Liver (tissue), 3 donors: Measurements from ENCODE around the gene FAM229B.

Experiments used
- CTCF ChIP-seq: fragments of 150-350 bp; IDR thresholded peaks from 2 replicates; pipeline ENCODE4 v1.5.1; 2017; ENCODE audit warnings: improper control_type of control experiment, low read depth, low read length; ENCODE audit not compliant: missing input control
- EGR1 ChIP-seq, 2 donors: IDR thresholded peaks; 2 replicates each; pipeline ENCODE4 v1.6.1; 2016 to 2018; ENCODE audit warnings: antibody characterized with exemption in 2 of 2, low read depth in 2 of 2
- GABPA ChIP-seq, 2 donors: IDR thresholded peaks in 1 of 2; conservative IDR thresholded peaks in 1 of 2; 2 replicates each; pipeline ENCODE4 v1.6.1; 2016; ENCODE audit warnings: antibody characterized with exemption in 2 of 2, mild to moderate bottlenecking in 1 of 2, moderate library complexity in 1 of 2
- JUND ChIP-seq, 2 donors: IDR thresholded peaks; 2 replicates each; pipeline ENCODE4 v1.6.1; 2016; ENCODE audit warnings: antibody characterized with exemption in 2 of 2
- NR2F2 ChIP-seq: IDR thresholded peaks from 2 replicates; pipeline ENCODE4 v1.6.1; 2016; ENCODE audit warnings: antibody characterized with exemption
- SP1 ChIP-seq: IDR thresholded peaks from 2 replicates; pipeline ENCODE4 v1.6.1; 2018; ENCODE audit warnings: antibody characterized with exemption, mild to moderate bottlenecking
- TAF1 ChIP-seq: conservative IDR thresholded peaks from 2 replicates; pipeline ENCODE4 v1.6.1; 2016; ENCODE audit warnings: antibody characterized with exemption, mild to moderate bottlenecking
- TF ChIP-seq, protein P1 (sequence below): IDR thresholded peaks from 2 replicates; pipeline ENCODE4 v1.6.1; 2016; ENCODE audit warnings: antibody characterized with exemption
- TF ChIP-seq, protein P2 (sequence below): IDR thresholded peaks from 2 replicates; pipeline ENCODE4 v1.6.1; 2016; ENCODE audit warnings: antibody characterized with exemption, mild to moderate bottlenecking
- donor health status: healthy.
- donor health status: healthy.

DNA sequence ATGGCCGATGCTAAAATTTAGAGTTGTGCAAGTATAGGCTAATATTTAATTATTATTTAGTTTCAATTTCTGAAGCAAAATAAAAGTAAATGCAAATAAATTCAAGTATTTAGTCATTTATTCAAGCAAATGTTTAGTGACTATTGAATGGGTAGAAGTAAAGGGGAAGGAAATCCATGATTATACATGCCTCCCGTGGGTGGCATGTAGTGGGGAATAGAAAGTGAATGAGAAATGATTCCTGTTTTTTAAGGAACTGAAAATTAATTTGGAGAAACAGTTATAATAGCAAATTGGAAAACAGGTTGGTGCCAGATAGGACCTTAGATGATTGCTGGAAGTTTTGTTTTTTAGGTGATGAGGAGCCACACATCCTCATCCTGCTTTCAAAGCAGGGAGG is 35.4 kb downstream of the FAM229B start:
- no peak for TF ChIP-seq CTCF
- no peak for TF ChIP-seq NR2F2
- TF ChIP-seq, protein P1, sequence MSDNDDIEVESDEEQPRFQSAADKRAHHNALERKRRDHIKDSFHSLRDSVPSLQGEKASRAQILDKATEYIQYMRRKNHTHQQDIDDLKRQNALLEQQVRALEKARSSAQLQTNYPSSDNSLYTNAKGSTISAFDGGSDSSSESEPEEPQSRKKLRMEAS, result no peak
- no peak for TF ChIP-seq JUND (IDR thresholded peaks at IDR 0.05)
- TF ChIP-seq SP1, result no peak
- no peak for TF ChIP-seq TAF1
- TF ChIP-seq EGR1 (IDR thresholded peaks at IDR 0.05; ENCODE audit: low read depth in 2 of 2), result no peak
- TF ChIP-seq, protein P2, sequence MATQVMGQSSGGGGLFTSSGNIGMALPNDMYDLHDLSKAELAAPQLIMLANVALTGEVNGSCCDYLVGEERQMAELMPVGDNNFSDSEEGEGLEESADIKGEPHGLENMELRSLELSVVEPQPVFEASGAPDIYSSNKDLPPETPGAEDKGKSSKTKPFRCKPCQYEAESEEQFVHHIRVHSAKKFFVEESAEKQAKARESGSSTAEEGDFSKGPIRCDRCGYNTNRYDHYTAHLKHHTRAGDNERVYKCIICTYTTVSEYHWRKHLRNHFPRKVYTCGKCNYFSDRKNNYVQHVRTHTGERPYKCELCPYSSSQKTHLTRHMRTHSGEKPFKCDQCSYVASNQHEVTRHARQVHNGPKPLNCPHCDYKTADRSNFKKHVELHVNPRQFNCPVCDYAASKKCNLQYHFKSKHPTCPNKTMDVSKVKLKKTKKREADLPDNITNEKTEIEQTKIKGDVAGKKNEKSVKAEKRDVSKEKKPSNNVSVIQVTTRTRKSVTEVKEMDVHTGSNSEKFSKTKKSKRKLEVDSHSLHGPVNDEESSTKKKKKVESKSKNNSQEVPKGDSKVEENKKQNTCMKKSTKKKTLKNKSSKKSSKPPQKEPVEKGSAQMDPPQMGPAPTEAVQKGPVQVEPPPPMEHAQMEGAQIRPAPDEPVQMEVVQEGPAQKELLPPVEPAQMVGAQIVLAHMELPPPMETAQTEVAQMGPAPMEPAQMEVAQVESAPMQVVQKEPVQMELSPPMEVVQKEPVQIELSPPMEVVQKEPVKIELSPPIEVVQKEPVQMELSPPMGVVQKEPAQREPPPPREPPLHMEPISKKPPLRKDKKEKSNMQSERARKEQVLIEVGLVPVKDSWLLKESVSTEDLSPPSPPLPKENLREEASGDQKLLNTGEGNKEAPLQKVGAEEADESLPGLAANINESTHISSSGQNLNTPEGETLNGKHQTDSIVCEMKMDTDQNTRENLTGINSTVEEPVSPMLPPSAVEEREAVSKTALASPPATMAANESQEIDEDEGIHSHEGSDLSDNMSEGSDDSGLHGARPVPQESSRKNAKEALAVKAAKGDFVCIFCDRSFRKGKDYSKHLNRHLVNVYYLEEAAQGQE, result no peak
- no peak for TF ChIP-seq GABPA (IDR thresholded peaks at IDR 0.05 in 1 of 2, conservative IDR thresholded peaks at IDR 0.05 in 1 of 2)
